HG02973 (cell line): ENCODE data around the gene AAMP.

Source experiments
- ATAC-seq: cut with Tn5 transposase; IDR thresholded peaks from one replicate; pipeline ENCODE4 v1.9.1; 2021; ENCODE audit warnings: moderate library complexity; ENCODE audit not compliant: unreplicated experiment

AAMP gene

DNA sequence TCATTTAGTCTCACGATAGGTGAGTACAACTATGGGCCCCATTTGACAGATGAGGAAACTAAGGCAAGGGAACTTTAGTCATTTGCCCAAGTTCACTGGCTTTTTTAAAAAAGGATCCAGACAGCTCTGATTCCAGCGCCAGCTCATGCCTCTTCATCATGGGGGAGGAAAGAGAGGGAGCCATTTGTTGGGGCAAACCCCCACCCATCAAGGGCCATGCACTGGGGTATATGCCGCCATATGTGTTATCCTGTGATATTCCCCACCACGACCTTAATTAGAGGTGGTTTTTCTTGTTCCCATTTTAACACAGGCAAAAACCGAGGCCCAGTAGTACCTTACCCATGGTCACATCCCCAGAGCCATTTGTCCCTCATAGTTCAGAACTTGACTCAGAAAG, 9.8 kb downstream of the AAMP start:
- no peak for ATAC-seq

DNA sequence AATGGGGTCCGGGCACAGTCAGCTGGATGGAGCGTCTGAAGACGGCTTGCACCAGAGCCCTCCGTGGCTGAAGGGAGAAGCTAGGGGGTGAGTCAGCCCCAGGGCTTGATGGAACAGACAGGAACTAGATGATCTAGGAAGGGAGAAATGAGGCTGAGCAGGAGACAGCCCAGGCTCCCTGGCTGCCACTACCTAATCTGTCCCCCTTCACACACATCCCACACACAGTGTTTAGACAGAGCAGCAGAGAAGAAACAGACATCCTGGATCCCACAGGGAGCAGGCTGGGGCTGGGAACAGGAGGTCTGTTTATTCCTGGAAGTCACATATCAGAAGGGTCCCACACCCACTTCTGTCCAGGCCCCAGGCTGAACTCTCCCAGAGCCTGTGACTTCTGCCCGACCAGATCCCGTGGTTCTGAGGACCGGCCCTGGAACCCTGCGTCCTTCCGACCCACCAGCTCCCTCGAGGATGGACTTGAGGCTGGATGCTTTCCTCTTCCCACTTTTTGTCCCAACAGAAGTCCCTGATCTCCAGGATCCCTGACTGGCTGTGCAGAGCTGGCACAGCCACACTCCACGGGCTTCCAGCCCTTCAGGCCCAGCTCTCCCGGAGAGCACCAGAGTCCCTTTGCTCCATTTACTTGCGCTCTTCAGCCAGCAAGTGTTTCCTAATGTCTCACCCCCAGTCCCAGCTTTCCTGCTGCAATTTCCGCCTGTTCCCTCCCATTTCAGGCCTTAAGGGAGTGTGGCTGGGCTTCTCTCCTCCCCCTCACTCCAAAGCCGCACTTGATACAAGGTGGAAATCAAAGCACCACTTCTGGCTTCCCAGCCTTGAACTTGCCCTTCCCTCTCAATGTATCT, 10.6 kb downstream of the AAMP start:
- ATAC-seq: no peak

DNA sequence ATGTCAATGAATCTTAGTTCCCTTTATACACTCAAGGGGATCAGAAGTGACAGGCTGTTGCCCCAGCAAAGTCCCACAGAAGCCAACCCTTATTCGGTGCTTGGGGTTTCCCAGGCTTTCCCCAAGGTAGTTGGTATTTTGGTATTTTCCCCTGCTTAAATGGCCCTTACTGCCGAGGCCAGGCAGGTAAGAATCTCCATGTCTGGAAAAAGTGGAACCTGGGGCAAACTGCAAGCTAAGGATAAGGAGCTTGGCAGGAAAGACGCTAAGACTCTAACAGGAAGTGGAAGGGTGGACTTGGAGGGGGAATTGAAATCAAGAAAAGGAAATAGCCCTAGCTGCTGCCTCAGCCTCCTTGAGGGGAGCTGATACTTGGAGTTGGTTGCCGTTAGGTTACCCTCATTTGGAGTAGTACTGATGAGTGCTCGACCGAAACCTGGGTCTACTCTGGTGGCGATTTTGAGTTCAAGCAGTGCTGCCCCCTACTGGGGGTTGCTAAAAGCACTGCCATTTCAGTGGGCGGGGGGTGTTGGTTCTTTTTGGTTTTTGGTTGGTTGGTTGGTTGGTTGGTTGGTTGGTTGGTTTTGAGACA, 12.5 kb downstream of the AAMP start:
- peak; percentile 74 for ATAC-seq

DNA sequence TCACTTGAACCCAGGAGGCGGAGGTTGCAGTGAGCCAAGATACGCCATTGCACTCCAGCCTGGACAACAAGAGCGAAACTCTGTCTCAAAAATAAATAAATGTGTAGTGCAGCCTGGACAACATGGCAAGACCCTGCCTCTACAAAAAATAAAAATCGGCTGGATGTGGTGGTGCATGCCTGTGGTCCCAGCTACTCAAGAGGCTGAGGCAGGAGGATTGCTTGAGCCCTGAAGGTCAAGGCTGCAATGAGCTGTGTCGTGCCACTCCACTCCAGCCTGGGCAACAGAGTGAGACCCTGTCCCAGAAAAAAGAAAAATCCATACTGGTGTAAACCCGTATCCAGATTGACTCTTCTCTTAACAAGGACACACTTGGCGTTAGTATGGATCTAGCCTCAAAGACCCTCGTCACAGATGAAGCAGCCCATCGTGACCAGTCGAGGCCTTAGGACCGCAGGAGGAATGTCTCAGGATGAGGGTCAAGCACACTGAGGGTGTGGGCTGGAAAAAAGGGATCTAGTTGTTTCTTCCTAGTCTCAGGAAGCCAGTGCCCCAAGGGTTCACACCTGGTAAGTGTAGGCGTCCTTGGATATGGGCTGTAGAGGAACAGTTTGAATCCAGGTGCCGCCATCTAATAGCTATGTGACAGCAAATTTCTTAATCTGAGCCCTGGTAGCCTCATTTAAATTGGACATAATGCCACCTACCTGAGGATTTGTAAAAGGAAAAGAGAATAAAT, 13.2 kb downstream of the AAMP start:
- ATAC-seq: peak; percentile 11

- ATAC-seq: no peak
Measured at GRCh38 chr2:218255446-218255845, 14.5 kb downstream of the AAMP start.

DNA sequence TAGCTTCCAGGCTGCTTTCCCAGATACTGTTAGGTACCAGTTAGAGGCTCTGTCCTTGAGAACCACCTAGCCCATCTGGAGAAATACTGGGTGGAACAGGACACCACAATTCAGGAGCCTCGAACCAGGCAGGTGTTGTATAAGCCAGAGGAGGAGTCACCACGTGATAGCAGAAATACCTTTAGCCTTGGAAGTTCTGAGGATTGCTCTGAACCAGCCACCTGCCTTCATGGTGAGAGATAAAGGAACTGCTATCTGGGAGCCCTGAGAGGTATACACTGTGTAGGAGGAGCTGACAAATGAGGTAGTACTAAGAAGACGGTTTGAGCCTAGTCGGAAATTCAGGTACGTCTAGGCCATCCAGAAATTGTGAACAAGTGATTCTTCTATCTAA, 16.7 kb downstream of the AAMP start:
- no peak for ATAC-seq

DNA sequence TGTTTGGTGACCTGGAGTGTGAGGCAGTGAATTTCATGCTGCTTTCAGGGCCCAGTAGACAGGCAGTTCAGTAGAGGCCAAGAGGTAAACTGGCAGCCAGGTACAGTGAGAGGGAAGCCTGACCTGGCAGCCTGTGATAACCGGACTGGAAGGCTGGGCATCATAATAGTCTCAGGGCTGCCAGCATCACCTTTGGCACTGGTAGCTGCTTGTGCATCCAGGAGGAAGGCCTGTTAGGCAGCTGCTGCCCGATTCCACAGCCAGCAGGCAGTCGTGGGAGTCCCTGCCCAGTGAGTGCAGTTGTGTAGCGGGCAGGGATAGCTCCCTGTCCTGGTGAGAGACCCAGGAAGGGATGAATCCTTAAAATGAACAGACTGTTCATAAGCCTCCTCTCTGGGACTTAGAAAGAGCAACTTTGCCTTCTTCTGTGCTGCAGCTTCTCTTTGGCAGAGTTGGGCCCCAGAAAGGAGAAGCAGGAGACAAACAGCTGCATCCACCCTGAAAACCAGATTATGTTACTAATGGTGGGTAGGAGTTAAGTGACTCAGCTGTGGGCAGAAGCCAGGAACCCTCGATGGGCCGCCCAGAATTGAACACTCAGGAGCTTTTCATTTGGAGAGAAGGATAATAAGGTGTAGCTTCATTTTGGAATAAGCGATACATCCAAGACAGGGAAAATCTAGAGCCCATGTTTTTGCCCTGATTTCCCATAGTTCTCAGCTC, 17.3 kb downstream of the AAMP start:
- no peak for ATAC-seq

DNA sequence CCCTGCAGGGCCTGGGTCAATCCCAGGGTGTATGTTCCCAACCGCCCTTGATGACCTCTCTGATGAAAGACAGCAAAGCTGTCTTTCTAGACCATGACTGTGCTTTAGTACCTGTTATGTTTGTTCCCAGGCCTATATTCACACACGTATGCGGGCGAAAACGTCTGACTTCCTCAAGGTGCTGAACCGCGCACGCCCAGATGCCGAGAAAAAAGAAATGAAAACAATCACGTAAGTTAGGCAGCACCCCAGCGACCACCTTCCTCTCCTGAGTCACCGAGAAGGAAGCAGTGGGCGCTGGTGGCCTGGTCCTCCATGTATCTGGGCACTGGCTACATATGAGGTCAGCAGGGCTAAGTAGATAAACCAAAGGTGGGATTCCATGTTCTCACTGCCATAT, 20.2 kb downstream of the AAMP start:
- no peak for ATAC-seq

GRCh38 chr2:218245214-218245613, 24.7 kb downstream of the AAMP start:
- ATAC-seq: no peak

DNA sequence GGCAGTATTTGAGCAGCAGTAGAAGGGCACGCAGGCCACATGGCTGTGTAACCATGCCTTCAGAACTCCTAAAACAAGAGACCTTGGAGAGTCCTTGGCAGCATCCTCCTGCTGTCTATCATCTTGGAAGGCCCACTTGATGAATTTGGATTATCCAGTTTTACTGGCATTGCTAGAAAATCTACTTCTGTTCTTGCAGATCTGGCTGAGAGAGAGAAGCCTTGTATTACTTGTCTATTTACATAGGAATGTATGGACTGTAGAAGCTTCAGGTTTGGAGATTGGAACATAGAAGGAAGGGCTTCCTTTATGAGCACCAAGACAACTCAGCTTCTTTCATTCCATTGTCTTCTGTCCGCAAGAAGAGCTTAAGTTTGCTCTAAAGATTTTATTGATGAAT, 25.3 kb downstream of the AAMP start:
- ATAC-seq: no peak

- no peak for ATAC-seq
Measured at GRCh38 chr2:218244204-218244603, 25.7 kb downstream of the AAMP start.

GRCh38 chr2:218238887-218239286, 31.1 kb downstream of the AAMP start:
- ATAC-seq: no peak

DNA sequence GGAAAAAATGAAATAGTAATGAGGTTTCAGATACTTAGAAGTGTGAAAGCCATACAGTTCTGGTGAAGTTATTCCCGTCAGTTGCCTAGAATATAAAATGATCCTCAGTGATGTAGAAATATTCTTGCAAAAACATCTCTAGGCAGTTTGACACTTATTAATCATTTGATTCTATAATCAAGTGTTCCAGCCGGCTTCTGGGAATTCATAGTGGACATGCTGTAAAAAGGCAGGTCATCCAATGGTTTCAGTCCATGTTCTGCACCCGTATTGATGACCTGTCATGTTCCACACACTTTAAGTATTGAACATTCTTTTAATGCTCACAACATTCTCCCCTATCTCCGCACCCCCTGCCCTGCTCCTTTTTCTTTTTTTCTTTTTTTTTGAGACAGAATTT, 33.1 kb downstream of the AAMP start:
- no peak for ATAC-seq

DNA sequence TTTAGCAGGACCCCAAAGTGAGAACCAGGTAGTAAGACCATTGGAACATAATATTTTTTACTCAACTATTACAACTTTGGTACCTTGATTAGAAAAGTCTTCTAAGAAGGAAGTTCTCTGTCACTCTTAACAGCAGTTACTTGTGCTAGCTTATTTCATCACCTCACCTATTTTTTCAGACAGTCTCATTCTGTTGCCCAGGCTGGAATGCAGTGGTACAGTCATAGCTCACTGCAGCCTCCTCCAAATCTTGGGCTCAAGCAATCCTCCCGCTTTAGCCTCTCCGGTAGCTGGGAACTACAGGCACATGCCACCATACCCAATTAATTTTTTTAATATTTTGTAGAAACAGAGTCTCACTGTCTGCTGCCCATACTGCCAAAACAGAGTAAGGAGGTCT, 34.9 kb downstream of the AAMP start:
- no peak for ATAC-seq

- no peak for ATAC-seq
Measured at GRCh38 chr2:218234521-218234920, 35.4 kb downstream of the AAMP start.

GRCh38 chr2:218233543-218233942, 36.4 kb downstream of the AAMP start:
- no peak for ATAC-seq

- peak; percentile 68 for ATAC-seq
Measured at GRCh38 chr2:218230882-218231281, 39.1 kb downstream of the AAMP start.

- ATAC-seq: no peak
Measured at GRCh38 chr2:218229851-218230250, 40.1 kb downstream of the AAMP start.

- peak; percentile 92 for ATAC-seq
Measured at GRCh38 chr2:218229239-218229638, 40.7 kb downstream of the AAMP start.

- ATAC-seq: no peak
Measured at GRCh38 chr2:218228366-218229090, 41.4 kb downstream of the AAMP start.

DNA sequence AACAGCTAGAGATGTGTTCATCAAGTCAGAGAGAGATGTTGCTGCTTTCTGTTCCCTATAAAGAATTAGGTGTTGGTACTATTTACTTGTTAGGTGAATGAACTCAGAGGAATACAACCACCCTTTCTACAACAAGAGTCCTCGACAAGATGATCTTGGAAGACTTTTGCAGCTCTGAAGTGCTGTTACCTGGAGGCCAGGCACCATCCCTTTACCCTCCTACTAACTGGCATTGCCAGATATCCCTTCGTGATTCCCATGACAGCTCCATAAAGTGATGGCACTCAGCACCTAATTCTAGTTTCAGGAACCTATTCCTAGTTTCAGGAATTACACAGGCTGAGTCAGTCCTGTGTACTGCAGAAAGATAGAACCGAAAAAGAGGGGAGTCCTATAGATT, 43.0 kb downstream of the AAMP start:
- no peak for ATAC-seq
